Measurements from ENCODE around the gene SLC11A1.

The SLC11A1 gene

GRCh38 chr2:218381916-218382366 is at the start of gene SLC11A1:
Gene SLC11A1 (plus strand): TSS chr2:218382273. CDS start chr2:218382369, 96 bp downstream.
- Mint-ChIP-seq H3K4me1 (ENCODE audit: low read depth) (no peaks in the 10 kb centered on the region), H3K9me3 (no peaks in the 10 kb centered on the region), H3K36me3 (ENCODE audit: low read depth) (no peaks in the 10 kb centered on the region), H3K27ac (no peak within 1 kb of the TSS), H3K27me3 (no peaks in the 10 kb centered on the region), H3K4me3 (no peak within 1 kb of the TSS)

GRCh38 chr2:218332288-218332687 is 49.8 kb upstream of the SLC11A1 start:
- no peak overlapping the region for H3K4me3 Mint-ChIP-seq
- H3K36me3 Mint-ChIP-seq (ENCODE audit: low read depth): no peaks in the 10 kb centered on the region
- no peaks in the 10 kb centered on the region for H3K9me3 Mint-ChIP-seq

GRCh38 chr2:218332920-218333645 is 49.0 kb upstream of the SLC11A1 start:
- H3K27me3 Mint-ChIP-seq: no peaks in the 10 kb centered on the region
- H3K27ac Mint-ChIP-seq: no peak overlapping the region
- peaks cover 18% of the 10 kb centered on the region for H3K4me1 Mint-ChIP-seq (ENCODE audit: low read depth)
- no peaks in the 10 kb centered on the region for H3K36me3 Mint-ChIP-seq (ENCODE audit: low read depth)
- H3K9me3 Mint-ChIP-seq: no peaks in the 10 kb centered on the region
- H3K4me3 Mint-ChIP-seq: peak overlapping the region; percentile 47

More at GRCh38 chr2:218332288-218332687, 49.8 kb upstream of the SLC11A1 start:
- Mint-ChIP-seq H3K27ac (no peak overlapping the region), H3K4me1 (ENCODE audit: low read depth) (peaks cover 18% of the 10 kb centered on the region), H3K27me3 (no peaks in the 10 kb centered on the region)

GRCh38 chr2:218334531-218334930 is 47.5 kb upstream of the SLC11A1 start:
- Mint-ChIP-seq H3K27ac (no peak overlapping the region), H3K4me3 (no peak overlapping the region), H3K9me3 (no peaks in the 10 kb centered on the region), H3K27me3 (no peaks in the 10 kb centered on the region), H3K4me1 (ENCODE audit: low read depth) (peaks cover 17% of the 10 kb centered on the region), H3K36me3 (ENCODE audit: low read depth) (no peaks in the 10 kb centered on the region)

- Mint-ChIP-seq H3K9me3 (no peaks in the 10 kb centered on the region), H3K36me3 (ENCODE audit: low read depth) (no peaks in the 10 kb centered on the region), H3K4me3 (no peak overlapping the region), H3K27me3 (no peaks in the 10 kb centered on the region), H3K27ac (peak overlapping the region; percentile 16), H3K4me1 (ENCODE audit: low read depth) (no peaks in the 10 kb centered on the region)
These were observed 41.4 kb upstream of the SLC11A1 start for GRCh38 chr2:218340656-218341055.

GRCh38 chr2:218341381-218341780 is 40.7 kb upstream of the SLC11A1 start:
- H3K27me3 Mint-ChIP-seq: no peaks in the 10 kb centered on the region
- no peaks in the 10 kb centered on the region for H3K4me1 Mint-ChIP-seq (ENCODE audit: low read depth)
- no peaks in the 10 kb centered on the region for H3K36me3 Mint-ChIP-seq (ENCODE audit: low read depth)
- no peak overlapping the region for H3K27ac Mint-ChIP-seq
- no peaks in the 10 kb centered on the region for H3K9me3 Mint-ChIP-seq
- no peak overlapping the region for H3K4me3 Mint-ChIP-seq

- no peaks in the 10 kb centered on the region for H3K9me3 Mint-ChIP-seq
- no peak overlapping the region for H3K27ac Mint-ChIP-seq
- no peak overlapping the region for H3K4me3 Mint-ChIP-seq
- H3K36me3 Mint-ChIP-seq (ENCODE audit: low read depth): no peaks in the 10 kb centered on the region
- no peaks in the 10 kb centered on the region for H3K27me3 Mint-ChIP-seq
- no peaks in the 10 kb centered on the region for H3K4me1 Mint-ChIP-seq (ENCODE audit: low read depth)
These were observed 39.2 kb upstream of the SLC11A1 start for GRCh38 chr2:218342837-218343236.

- H3K36me3 Mint-ChIP-seq (ENCODE audit: low read depth): no peaks in the 10 kb centered on the region
- no peaks in the 10 kb centered on the region for H3K4me1 Mint-ChIP-seq (ENCODE audit: low read depth)
- H3K4me3 Mint-ChIP-seq: no peak overlapping the region
- H3K27me3 Mint-ChIP-seq: no peaks in the 10 kb centered on the region
- H3K9me3 Mint-ChIP-seq: no peaks in the 10 kb centered on the region
- no peak overlapping the region for H3K27ac Mint-ChIP-seq
These were observed 38.5 kb upstream of the SLC11A1 start for GRCh38 chr2:218343591-218343990.

GRCh38 chr2:218344090-218344754 is 37.9 kb upstream of the SLC11A1 start:
- Mint-ChIP-seq H3K9me3 (no peaks in the 10 kb centered on the region), H3K36me3 (ENCODE audit: low read depth) (no peaks in the 10 kb centered on the region), H3K4me1 (ENCODE audit: low read depth) (no peaks in the 10 kb centered on the region), H3K4me3 (no peak overlapping the region), H3K27ac (no peak overlapping the region), H3K27me3 (no peaks in the 10 kb centered on the region)

GRCh38 chr2:218344755-218345417 is 37.2 kb upstream of the SLC11A1 start:
- no peak overlapping the region for H3K4me3 Mint-ChIP-seq
- no peaks in the 10 kb centered on the region for H3K4me1 Mint-ChIP-seq (ENCODE audit: low read depth)
- H3K9me3 Mint-ChIP-seq: no peaks in the 10 kb centered on the region
- H3K27ac Mint-ChIP-seq: no peak overlapping the region
- H3K36me3 Mint-ChIP-seq (ENCODE audit: low read depth): no peaks in the 10 kb centered on the region
- H3K27me3 Mint-ChIP-seq: no peaks in the 10 kb centered on the region

- no peak overlapping the region for H3K4me3 Mint-ChIP-seq
- no peaks in the 10 kb centered on the region for H3K27me3 Mint-ChIP-seq
- no peaks in the 10 kb centered on the region for H3K4me1 Mint-ChIP-seq (ENCODE audit: low read depth)
- no peaks in the 10 kb centered on the region for H3K9me3 Mint-ChIP-seq
- no peaks in the 10 kb centered on the region for H3K36me3 Mint-ChIP-seq (ENCODE audit: low read depth)
- no peak overlapping the region for H3K27ac Mint-ChIP-seq
These were observed 36.4 kb upstream of the SLC11A1 start for GRCh38 chr2:218345491-218346236.

- Mint-ChIP-seq H3K4me1 (ENCODE audit: low read depth) (no peaks in the 10 kb centered on the region), H3K4me3 (no peak overlapping the region), H3K9me3 (peaks cover 6% of the 10 kb centered on the region), H3K36me3 (ENCODE audit: low read depth) (no peaks in the 10 kb centered on the region), H3K27ac (no peak overlapping the region), H3K27me3 (no peaks in the 10 kb centered on the region)
These were observed 34.9 kb upstream of the SLC11A1 start for GRCh38 chr2:218347172-218347571.

- Mint-ChIP-seq H3K4me3 (no peak overlapping the region), H3K27me3 (no peaks in the 10 kb centered on the region), H3K27ac (no peak overlapping the region), H3K4me1 (ENCODE audit: low read depth) (no peaks in the 10 kb centered on the region), H3K36me3 (ENCODE audit: low read depth) (no peaks in the 10 kb centered on the region), H3K9me3 (peaks cover 8% of the 10 kb centered on the region)
These were observed 28.0 kb upstream of the SLC11A1 start for GRCh38 chr2:218354045-218354444.

GRCh38 chr2:218354850-218355443 is 27.1 kb upstream of the SLC11A1 start:
- Mint-ChIP-seq H3K4me1 (ENCODE audit: low read depth) (no peaks in the 10 kb centered on the region), H3K4me3 (no peak overlapping the region), H3K27me3 (no peaks in the 10 kb centered on the region), H3K27ac (no peak overlapping the region), H3K36me3 (ENCODE audit: low read depth) (no peaks in the 10 kb centered on the region), H3K9me3 (peaks cover 8% of the 10 kb centered on the region)
